ENCODE results near the gene HTRA1. TPM values are rescaled to one million over a fixed set of nuclear protein-coding genes. Genes with fewer than 3 reads are reported as not detected.

The HTRA1 gene
- total RNA-seq, 1 donor from 2014 or later, result 35.7 TPM

DNA sequence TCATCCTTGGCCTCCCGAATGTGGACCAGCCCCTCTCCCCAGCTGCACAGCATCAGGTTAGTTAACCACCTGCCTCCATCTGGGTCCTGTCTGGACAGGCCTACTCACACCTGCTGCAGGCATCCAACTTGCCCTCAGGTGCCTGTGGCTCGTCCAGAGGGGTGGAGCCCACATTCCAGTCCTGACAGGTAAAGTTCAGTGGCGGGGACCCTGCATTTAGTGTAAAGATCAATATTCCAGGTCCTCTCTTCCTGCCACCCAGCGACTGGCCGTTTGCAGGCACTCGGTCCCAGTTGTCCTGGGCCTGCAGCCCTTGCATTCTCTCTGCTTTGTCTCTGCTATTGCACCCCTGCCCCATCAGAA, 15.0 kb downstream of the HTRA1 start:
- TF ChIP-seq, protein P1, sequence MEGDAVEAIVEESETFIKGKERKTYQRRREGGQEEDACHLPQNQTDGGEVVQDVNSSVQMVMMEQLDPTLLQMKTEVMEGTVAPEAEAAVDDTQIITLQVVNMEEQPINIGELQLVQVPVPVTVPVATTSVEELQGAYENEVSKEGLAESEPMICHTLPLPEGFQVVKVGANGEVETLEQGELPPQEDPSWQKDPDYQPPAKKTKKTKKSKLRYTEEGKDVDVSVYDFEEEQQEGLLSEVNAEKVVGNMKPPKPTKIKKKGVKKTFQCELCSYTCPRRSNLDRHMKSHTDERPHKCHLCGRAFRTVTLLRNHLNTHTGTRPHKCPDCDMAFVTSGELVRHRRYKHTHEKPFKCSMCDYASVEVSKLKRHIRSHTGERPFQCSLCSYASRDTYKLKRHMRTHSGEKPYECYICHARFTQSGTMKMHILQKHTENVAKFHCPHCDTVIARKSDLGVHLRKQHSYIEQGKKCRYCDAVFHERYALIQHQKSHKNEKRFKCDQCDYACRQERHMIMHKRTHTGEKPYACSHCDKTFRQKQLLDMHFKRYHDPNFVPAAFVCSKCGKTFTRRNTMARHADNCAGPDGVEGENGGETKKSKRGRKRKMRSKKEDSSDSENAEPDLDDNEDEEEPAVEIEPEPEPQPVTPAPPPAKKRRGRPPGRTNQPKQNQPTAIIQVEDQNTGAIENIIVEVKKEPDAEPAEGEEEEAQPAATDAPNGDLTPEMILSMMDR (conservative IDR thresholded peaks at IDR 0.05; ENCODE audit: low read depth, low read length), result no peak
- DNase-seq (ENCODE audit: low read depth), result no peak
- H3K4me3 ChIP-seq (ENCODE audit: low read depth, low read length), result no peak overlapping the region

DNA sequence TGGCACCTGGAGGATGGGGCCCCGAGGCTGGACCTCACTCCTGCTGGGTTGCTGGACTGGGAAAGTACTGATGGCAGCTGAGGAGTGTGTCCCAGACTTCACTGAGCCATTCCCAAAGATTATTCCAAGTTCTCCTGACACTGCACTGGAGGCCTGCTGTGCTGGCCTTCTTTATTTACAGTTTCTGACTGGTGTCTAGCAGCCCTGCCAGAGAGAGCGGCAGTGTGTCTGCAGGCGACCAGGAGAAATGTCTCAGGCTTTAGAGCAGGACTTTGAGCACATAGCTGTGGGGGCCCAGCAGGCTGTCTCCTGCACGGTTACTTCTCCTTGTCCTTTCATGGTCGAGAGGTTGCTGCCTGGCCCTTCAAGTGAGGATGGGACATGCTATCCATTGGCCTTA, 16.1 kb downstream of the HTRA1 start:
- DNase-seq (ENCODE audit: low read depth), result no peak
- TF ChIP-seq, protein P1 (conservative IDR thresholded peaks at IDR 0.05; ENCODE audit: low read depth, low read length), result no peak
- no peak overlapping the region for H3K4me3 ChIP-seq (ENCODE audit: low read depth, low read length)

DNA sequence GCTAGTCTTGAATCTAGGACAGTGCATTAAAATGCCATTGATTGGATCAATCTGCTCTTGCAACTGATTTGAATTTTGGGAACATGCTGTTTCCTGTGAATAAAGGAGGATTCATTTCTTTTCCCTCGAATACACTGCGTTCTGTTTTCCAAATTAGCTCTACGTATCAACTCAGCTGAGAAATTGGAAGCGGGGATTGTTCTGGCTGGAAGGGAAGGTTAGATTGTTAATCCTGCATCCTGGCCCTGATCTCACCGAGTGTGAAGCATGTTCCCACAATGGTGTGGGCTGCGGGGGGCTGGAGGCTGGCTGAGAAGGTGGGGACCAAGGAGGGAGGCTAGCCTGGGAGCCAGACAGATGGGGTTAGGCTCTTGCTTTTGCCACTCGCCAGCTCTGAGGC, 17.6 kb downstream of the HTRA1 start:
- no peak for DNase-seq (ENCODE audit: low read depth)
- TF ChIP-seq, protein P1 (conservative IDR thresholded peaks at IDR 0.05; ENCODE audit: low read depth, low read length), result no peak

DNA sequence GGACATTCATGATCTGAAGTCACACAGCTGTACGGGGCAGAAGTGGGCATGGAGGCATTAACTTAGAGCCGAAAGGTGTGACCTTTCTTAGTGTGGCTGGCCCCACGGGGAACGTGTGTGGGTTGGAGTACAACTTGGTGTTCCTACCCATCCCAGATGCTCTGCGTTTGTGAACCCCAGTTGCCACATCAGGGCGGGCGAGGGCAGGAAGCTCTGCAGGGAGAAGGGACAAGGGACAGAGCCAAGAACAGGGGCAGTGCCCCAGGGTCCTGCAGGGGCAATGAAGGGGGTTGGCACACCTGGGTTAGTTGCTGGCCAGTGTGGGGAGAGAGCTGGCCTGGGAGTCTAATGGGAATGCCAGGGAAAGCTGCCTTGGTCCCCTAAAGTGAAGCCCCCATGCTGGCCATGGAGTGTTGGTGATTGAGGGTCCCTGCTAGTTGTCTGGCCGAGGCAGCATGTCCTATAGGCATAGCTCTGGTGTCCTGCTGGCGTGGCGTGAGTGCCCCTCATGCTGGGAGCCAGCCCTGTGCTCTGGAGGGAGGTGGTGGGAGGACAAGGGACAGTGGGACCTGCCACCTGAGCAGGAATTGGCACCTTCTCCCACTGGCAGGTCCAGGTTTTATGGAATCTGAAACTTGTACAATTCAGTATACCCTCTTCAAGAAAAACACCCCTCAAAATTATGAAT, 18.9 kb downstream of the HTRA1 start:
- H3K4me3 ChIP-seq (ENCODE audit: low read depth, low read length), result no peak overlapping the region
- no peak for DNase-seq (ENCODE audit: low read depth)
- TF ChIP-seq, protein P1 (conservative IDR thresholded peaks at IDR 0.05; ENCODE audit: low read depth, low read length), result no peak

More for the DNA sequence above, 17.6 kb downstream of the HTRA1 start:
- H3K4me3 ChIP-seq (ENCODE audit: low read depth, low read length), result no peak overlapping the region

DNA sequence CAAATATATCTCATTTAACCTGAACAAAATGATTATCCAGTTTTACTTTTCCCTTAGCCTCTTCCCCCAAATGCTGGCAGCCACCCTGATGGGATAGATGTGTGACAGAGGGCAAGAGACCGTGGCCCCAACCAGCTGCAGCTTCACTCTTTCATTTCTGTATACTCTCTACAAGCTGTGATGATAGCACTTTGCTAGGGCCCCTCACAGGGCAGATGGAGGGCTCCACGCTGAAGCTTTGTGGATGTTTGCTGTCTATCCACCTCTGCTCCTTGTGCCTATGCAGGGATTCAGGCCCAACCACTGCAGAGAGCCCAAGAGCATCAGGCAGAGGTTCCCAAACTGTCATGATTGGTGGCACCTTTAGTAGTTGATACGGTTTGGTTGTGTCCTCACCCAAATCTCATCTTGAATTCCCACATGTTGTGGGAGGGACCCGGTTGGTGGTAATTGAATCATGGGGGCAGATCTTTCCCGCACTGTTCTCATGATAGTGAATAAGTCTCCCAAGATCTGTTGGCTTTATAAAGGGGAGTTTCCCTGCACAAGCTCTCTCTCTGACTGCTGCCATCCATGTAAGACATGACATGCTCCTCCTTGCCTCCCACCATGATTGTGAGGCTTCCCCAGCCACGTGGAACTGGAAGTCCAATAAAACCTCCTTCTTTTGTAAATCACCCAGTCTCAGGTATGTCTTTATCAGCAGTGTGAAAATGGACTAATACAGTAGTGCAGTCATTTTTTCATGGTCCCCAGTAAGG, 20.1 kb downstream of the HTRA1 start:
- DNase-seq (ENCODE audit: low read depth), result no peak
- TF ChIP-seq, protein P1 (conservative IDR thresholded peaks at IDR 0.05; ENCODE audit: low read depth, low read length), result no peak
- H3K4me3 ChIP-seq (ENCODE audit: low read depth, low read length), result no peak overlapping the region

DNA sequence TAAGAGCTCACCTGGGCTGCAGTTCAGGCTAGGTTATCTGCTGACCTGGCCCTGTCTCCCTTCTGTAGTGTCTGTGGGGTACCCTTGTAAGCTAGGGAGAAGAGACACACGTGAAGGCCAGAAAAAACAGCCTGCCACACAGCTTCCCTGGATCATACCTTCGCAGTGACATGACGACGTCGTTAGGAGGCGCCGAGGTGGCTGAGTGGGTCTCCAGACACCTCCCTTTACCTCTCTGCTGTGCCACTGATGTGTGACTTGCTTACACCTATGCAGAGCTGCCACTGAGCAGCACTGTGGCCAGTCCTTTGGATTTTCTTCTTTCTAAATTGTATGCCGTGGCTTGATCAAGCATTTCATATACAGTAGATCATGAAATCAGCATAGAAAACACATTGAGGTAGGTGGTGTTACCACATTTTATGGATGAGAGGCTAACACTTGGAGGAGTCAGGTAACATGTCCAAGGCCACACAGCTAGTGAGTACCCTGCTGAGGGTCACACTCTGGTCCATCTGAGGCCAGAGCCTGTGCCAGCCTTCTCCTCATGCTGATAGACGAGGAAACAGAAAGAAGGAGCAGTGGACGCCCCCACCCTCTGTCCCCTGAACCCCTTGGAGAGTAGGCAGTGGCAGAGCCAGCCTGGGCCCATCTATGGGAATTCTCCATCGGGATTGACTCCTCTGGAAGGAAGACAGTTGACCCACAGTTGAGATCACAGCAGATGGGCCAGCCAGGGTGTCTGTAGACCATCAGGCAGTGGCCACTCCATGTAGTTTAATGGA, 23.1 kb downstream of the HTRA1 start:
- TF ChIP-seq, protein P1 (conservative IDR thresholded peaks at IDR 0.05; ENCODE audit: low read depth, low read length), result no peak
- no peak overlapping the region for H3K4me3 ChIP-seq (ENCODE audit: low read depth, low read length)
- DNase-seq (ENCODE audit: low read depth), result no peak

All from epithelial cell of proximal tubule (primary cell).